ENCODE data around the gene CACNA2D1.

CACNA2D1 gene

DNA sequence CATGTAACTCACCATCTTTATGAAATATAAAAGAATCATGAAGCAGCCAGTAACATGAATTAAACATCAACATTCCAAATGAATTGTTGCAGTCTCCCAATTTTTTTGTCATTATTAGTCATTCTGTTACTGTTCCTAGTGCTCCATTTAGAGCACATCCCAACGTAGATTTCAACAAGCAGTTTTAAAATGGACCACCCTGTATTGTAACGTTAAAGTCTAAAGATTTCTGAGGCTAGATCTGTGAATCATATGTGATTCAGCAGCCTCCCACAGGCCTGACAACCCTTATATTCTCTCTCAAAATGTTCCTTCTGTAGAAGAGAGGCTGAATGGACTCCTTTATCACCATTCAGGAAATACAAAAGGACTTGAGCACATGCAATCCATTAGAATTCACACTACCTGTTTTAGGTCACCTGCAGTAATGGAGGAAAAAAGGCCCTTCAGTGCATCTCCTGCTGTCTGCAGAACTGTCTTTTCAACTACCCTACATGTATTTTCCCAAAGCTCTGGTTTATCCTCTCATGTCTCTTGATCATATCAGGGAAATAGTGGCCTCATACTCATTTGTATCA lies 81.4 kb downstream of the CACNA2D1 start:
- ChIA-PET POLR2A (no interaction called here), CTCF (no interaction called here)
- TF ChIP-seq ZNF384 (IDR thresholded peaks at IDR 0.05) (no peak), FOXA1 (IDR thresholded peaks at IDR 0.05) (no peak), ARNT (IDR thresholded peaks at IDR 0.05) (no peak), NFRKB (IDR thresholded peaks at IDR 0.05) (no peak), TARDBP (IDR thresholded peaks at IDR 0.05) (no peak), ELF4 (IDR thresholded peaks at IDR 0.05) (no peak), CTBP1 (IDR thresholded peaks at IDR 0.05; ENCODE audit: borderline replicate concordance) (no peak), LEF1 (IDR thresholded peaks at IDR 0.05; ENCODE audit: borderline replicate concordance) (no peak), FOXM1 (IDR thresholded peaks at IDR 0.05; ENCODE audit: borderline replicate concordance) (no peak), FOXK2 (IDR thresholded peaks at IDR 0.05) (no peak), SUZ12 (IDR thresholded peaks at IDR 0.05) (no peak), L3MBTL2 (conservative IDR thresholded peaks at IDR 0.05) (no peak), HDGF (IDR thresholded peaks at IDR 0.05; ENCODE audit: borderline replicate concordance) (no peak)
- TF ChIP-seq, protein P1, sequence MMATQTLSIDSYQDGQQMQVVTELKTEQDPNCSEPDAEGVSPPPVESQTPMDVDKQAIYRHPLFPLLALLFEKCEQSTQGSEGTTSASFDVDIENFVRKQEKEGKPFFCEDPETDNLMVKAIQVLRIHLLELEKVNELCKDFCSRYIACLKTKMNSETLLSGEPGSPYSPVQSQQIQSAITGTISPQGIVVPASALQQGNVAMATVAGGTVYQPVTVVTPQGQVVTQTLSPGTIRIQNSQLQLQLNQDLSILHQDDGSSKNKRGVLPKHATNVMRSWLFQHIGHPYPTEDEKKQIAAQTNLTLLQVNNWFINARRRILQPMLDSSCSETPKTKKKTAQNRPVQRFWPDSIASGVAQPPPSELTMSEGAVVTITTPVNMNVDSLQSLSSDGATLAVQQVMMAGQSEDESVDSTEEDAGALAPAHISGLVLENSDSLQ (IDR thresholded peaks at IDR 0.05) = no peak
- no peak for DNase-seq (ENCODE audit: extremely low spot score)

DNA sequence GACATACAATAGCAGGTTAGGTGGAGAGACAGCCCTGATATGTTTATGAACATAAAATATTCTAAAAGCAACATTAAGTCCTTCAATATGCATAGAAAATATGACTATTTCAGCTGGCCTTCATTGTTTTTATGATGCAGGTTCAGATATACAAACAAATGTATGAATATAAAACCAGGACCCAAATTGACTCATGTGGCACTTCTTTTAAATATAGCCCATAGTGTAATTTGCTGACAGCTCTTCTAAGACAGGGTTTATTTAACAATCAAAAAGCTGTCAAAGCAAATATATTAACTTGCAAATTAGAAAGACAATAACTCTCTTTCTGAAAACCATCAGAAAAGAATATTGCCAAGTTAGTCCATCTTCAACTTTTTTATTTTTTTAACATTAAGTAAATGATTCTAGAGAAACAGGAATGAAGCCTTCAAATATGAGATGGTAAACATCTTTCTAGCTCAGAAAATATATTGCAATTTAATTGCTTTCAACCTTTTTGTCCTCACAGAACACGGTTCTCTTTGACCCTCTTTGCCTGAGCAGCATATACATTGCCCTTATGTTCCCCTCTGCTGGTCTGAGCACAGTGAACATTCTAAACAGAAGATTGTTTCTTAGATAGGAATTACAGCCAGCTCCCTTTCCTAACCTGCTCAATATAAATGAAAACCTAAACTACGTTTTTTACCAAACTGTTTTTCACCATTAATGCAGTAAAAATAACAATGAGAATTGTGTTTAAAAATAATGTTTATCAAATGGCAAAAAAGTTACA lies 82.8 kb downstream of the CACNA2D1 start:
- TF ChIP-seq HDGF (IDR thresholded peaks at IDR 0.05; ENCODE audit: borderline replicate concordance) = no peak
- ChIA-PET CTCF (no interaction called here), POLR2A (no interaction called here)
- no peak for DNase-seq (ENCODE audit: extremely low spot score)

DNA sequence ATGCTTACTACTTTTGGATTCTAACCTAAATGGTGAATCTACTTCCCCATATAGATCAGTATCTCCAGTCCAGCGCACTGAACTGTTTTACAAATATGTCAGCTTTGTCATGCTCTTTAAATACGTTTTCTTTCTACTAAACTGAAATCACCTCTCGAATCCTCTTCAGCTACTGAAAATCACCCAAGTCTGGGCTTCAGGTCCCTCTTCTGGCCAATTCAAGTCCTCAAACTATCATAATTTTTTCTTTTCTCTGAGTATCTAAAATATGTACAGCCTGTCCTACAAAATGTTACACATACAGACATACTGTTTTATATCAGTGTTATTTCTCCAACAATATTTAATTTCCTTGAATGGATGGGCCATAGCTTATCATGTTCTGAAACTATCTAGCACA lies 84.2 kb downstream of the CACNA2D1 start:
- DNase-seq (ENCODE audit: extremely low spot score) = no peak
- POLR2A ChIA-PET = no interaction called here
- CTCF ChIA-PET = interaction anchor here (0.6 kb wide), 1 partner anchor 87 kb away, joined by 3 read pairs; no protein-coding TSS in a partner anchor
- no peak for TF ChIP-seq ZNF384 (IDR thresholded peaks at IDR 0.05)
- TF ChIP-seq HDGF (IDR thresholded peaks at IDR 0.05; ENCODE audit: borderline replicate concordance) = no peak
- no peak for TF ChIP-seq FOXA1 (IDR thresholded peaks at IDR 0.05)
- no peak for TF ChIP-seq L3MBTL2 (conservative IDR thresholded peaks at IDR 0.05)
- TF ChIP-seq FOXK2 (IDR thresholded peaks at IDR 0.05) = no peak
- TF ChIP-seq SP1 (IDR thresholded peaks at IDR 0.05) = no peak
- no peak for TF ChIP-seq NFRKB (IDR thresholded peaks at IDR 0.05)
- TF ChIP-seq LEF1 (IDR thresholded peaks at IDR 0.05; ENCODE audit: borderline replicate concordance) = no peak
- no peak for TF ChIP-seq ELF4 (IDR thresholded peaks at IDR 0.05)

DNA sequence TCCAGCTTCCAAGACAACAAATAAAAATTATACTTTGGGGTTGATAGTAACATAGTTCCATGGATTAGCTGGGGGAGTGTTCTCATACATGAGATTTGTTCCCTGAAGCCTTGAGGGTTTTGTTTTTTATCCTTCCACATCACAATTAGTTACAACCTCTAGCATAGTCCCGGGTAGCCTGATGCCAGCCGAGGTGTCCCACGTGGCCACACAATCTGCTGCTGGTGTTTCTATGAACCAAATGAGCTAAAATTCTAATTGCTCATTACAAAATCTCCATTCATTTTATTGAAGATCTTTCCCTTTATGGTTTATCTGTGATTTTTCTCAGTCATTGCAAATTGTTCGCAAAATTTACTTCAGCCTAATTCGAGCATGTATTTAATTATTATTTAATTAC lies 84.7 kb downstream of the CACNA2D1 start:
- POLR2A ChIA-PET = no interaction called here
- CTCF ChIA-PET = interaction anchor here (0.6 kb wide), 1 partner anchor 87 kb away, joined by 3 read pairs; no protein-coding TSS in a partner anchor
- TF ChIP-seq ELF4 (IDR thresholded peaks at IDR 0.05) (no peak), ZNF384 (IDR thresholded peaks at IDR 0.05) (no peak), L3MBTL2 (conservative IDR thresholded peaks at IDR 0.05) (no peak), CTBP1 (IDR thresholded peaks at IDR 0.05; ENCODE audit: borderline replicate concordance) (no peak), LEF1 (IDR thresholded peaks at IDR 0.05; ENCODE audit: borderline replicate concordance) (no peak), SUZ12 (IDR thresholded peaks at IDR 0.05) (no peak), FOXK2 (IDR thresholded peaks at IDR 0.05) (no peak), ARNT (IDR thresholded peaks at IDR 0.05) (no peak), BHLHE40 (IDR thresholded peaks at IDR 0.05; ENCODE audit: borderline replicate concordance) (no peak), TARDBP (IDR thresholded peaks at IDR 0.05) (no peak)
- TF ChIP-seq, protein P1 (IDR thresholded peaks at IDR 0.05) = no peak
- no peak for DNase-seq (ENCODE audit: extremely low spot score)

DNA sequence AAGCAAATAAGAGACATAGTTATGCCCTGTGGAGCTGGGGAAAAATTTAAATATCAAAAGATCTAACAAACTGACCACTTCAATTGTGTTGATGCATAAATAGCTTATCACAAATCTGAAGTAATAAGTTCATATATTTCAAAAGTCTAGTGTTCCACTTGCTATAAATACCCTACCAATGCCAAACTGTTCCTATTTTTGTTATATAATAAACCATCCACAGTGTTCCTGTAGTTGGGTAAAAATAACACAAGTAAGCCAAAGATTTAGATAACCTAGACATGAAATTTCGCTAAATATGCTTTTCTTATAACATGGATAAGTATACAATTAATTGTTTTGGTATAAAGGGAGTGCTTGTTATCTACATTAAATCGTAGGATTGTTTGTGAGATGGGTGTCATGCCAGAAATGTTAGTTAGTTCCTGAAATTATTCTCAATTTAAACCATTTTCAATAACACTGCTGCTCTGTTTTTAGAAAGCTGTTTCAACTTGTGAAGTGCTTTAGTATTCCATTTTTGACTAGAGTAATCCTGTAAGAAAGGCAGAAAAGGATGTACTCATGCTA lies 85.5 kb downstream of the CACNA2D1 start:
- ChIA-PET POLR2A (no interaction called here), CTCF (no interaction called here)
- no peak for TF ChIP-seq FOXK2 (IDR thresholded peaks at IDR 0.05)
- no peak for TF ChIP-seq NFRKB (IDR thresholded peaks at IDR 0.05)
- no peak for DNase-seq (ENCODE audit: extremely low spot score)

- ChIA-PET CTCF (no interaction called here), POLR2A (no interaction called here)
- DNase-seq (ENCODE audit: extremely low spot score) = no peak
- TF ChIP-seq FOXA1 (IDR thresholded peaks at IDR 0.05) (no peak), FOXK2 (IDR thresholded peaks at IDR 0.05) (no peak), NFRKB (IDR thresholded peaks at IDR 0.05) (no peak), SP1 (IDR thresholded peaks at IDR 0.05) (no peak), ZNF384 (IDR thresholded peaks at IDR 0.05) (no peak), CTBP1 (IDR thresholded peaks at IDR 0.05; ENCODE audit: borderline replicate concordance) (no peak), ARNT (IDR thresholded peaks at IDR 0.05) (no peak), HDGF (IDR thresholded peaks at IDR 0.05; ENCODE audit: borderline replicate concordance) (no peak), LEF1 (IDR thresholded peaks at IDR 0.05; ENCODE audit: borderline replicate concordance) (no peak), ELF4 (IDR thresholded peaks at IDR 0.05) (no peak), FOXM1 (IDR thresholded peaks at IDR 0.05; ENCODE audit: borderline replicate concordance) (no peak)
These were observed 95.3 kb downstream of the CACNA2D1 start for GRCh38 chr7:82348251-82348650.

DNA sequence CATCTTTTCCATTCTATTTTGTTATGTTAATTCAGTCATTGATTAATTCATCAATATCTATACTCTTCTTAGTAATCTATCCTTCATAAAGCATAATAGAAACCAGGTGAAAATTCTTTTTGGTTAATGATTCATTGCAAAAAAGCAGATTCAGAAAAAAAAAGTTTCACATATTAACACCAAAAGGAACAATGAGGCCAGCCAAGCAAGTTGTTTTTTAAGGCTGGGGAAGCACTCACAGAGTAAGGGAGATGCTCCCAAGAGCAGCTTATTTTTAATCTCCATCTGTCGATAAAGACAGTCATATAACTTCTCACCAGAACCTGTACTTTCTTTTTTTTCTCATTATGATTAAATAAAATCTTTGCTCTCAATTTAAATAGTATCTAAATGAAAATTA lies 95.8 kb downstream of the CACNA2D1 start:
- CTCF ChIA-PET = no interaction called here
- no peak for DNase-seq (ENCODE audit: extremely low spot score)
- POLR2A ChIA-PET = no interaction called here
- TF ChIP-seq BHLHE40 (IDR thresholded peaks at IDR 0.05; ENCODE audit: borderline replicate concordance) (no peak), L3MBTL2 (conservative IDR thresholded peaks at IDR 0.05) (no peak), HDGF (IDR thresholded peaks at IDR 0.05; ENCODE audit: borderline replicate concordance) (no peak), TARDBP (IDR thresholded peaks at IDR 0.05) (no peak), SUZ12 (IDR thresholded peaks at IDR 0.05) (no peak)
- TF ChIP-seq, protein P1 (IDR thresholded peaks at IDR 0.05) = no peak
